ENCODE data around the gene PPP1R14C.

Gene PPP1R14C

GRCh38 chr6:150291968-150292710 lies 149.3 kb downstream of the PPP1R14C start:
- H4K20me1 ChIP-seq (ENCODE audit: insufficient read depth), result no peaks in the 10 kb centered on the region
- H3K4me1 ChIP-seq (ENCODE audit: low read depth, poor library complexity, severe bottlenecking), result no peaks in the 10 kb centered on the region
- H3K79me2 ChIP-seq (ENCODE audit: insufficient read depth, low read depth), result no peaks in the 10 kb centered on the region
- no peak overlapping the region for H3K27ac ChIP-seq
- no peak overlapping the region for H2AFZ ChIP-seq (ENCODE audit: low read depth)
- no peaks in the 10 kb centered on the region for H3K36me3 ChIP-seq (ENCODE audit: insufficient read depth)
- no peaks in the 10 kb centered on the region for H3K27me3 ChIP-seq (ENCODE audit: insufficient read depth, low read depth)
- H3K4me2 ChIP-seq, result no peak overlapping the region
- no peak for TF ChIP-seq CTCF (conservative IDR thresholded peaks at IDR 0.05; ENCODE audit: low read depth, low read length)
- H3K4me3 ChIP-seq (IDR thresholded peaks at IDR 0.05; ENCODE audit: insufficient read depth, low read depth, low read length), result no peak overlapping the region
- H3K9ac ChIP-seq, result no peak overlapping the region

- Histone ChIP-seq H3K9ac (no peak overlapping the region), H3K36me3 (ENCODE audit: insufficient read depth) (no peaks in the 10 kb centered on the region), H4K20me1 (ENCODE audit: insufficient read depth) (no peaks in the 10 kb centered on the region), H2AFZ (ENCODE audit: low read depth) (no peak overlapping the region), H3K4me2 (no peak overlapping the region), H3K79me2 (ENCODE audit: insufficient read depth, low read depth) (no peaks in the 10 kb centered on the region), H3K4me1 (ENCODE audit: low read depth, poor library complexity, severe bottlenecking) (no peaks in the 10 kb centered on the region), H3K4me3 (IDR thresholded peaks at IDR 0.05; ENCODE audit: insufficient read depth, low read depth, low read length) (no peak overlapping the region), H3K27me3 (ENCODE audit: insufficient read depth, low read depth) (no peaks in the 10 kb centered on the region), H3K27ac (no peak overlapping the region)
- no peak for TF ChIP-seq CTCF (conservative IDR thresholded peaks at IDR 0.05; ENCODE audit: low read depth, low read length)
These were observed 150.2 kb downstream of the PPP1R14C start for GRCh38 chr6:150293019-150293418.

GRCh38 chr6:150293423-150294173 lies 150.8 kb downstream of the PPP1R14C start:
- Histone ChIP-seq H3K4me1 (ENCODE audit: low read depth, poor library complexity, severe bottlenecking) (no peaks in the 10 kb centered on the region), H3K4me3 (IDR thresholded peaks at IDR 0.05; ENCODE audit: insufficient read depth, low read depth, low read length) (no peak overlapping the region), H4K20me1 (ENCODE audit: insufficient read depth) (no peaks in the 10 kb centered on the region), H3K4me2 (no peak overlapping the region), H3K27me3 (ENCODE audit: insufficient read depth, low read depth) (no peaks in the 10 kb centered on the region), H3K27ac (no peak overlapping the region), H3K79me2 (ENCODE audit: insufficient read depth, low read depth) (no peaks in the 10 kb centered on the region), H3K9ac (no peak overlapping the region), H2AFZ (ENCODE audit: low read depth) (no peak overlapping the region), H3K36me3 (ENCODE audit: insufficient read depth) (no peaks in the 10 kb centered on the region)
- TF ChIP-seq CTCF (conservative IDR thresholded peaks at IDR 0.05; ENCODE audit: low read depth, low read length), result no peak

GRCh38 chr6:150296890-150297289 lies 154.0 kb downstream of the PPP1R14C start:
- H3K4me1 ChIP-seq (ENCODE audit: low read depth, poor library complexity, severe bottlenecking), result no peaks in the 10 kb centered on the region
- H3K27me3 ChIP-seq (ENCODE audit: insufficient read depth, low read depth), result no peaks in the 10 kb centered on the region
- no peak overlapping the region for H3K9ac ChIP-seq
- no peaks in the 10 kb centered on the region for H3K36me3 ChIP-seq (ENCODE audit: insufficient read depth)
- no peak overlapping the region for H3K4me3 ChIP-seq (IDR thresholded peaks at IDR 0.05; ENCODE audit: insufficient read depth, low read depth, low read length)
- no peak overlapping the region for H3K4me2 ChIP-seq
- no peak overlapping the region for H3K27ac ChIP-seq
- no peaks in the 10 kb centered on the region for H4K20me1 ChIP-seq (ENCODE audit: insufficient read depth)
- no peak for TF ChIP-seq CTCF (conservative IDR thresholded peaks at IDR 0.05; ENCODE audit: low read depth, low read length)
- H2AFZ ChIP-seq (ENCODE audit: low read depth), result no peak overlapping the region
- no peaks in the 10 kb centered on the region for H3K79me2 ChIP-seq (ENCODE audit: insufficient read depth, low read depth)
